Spleen (tissue), 11 donors: ENCODE results near the gene SMAD7. TPM values are rescaled to one million over a fixed set of nuclear protein-coding genes. Genes with fewer than 3 reads are reported as not detected.

Experiments used
- DNase-seq: peaks from one replicate; pipeline ENCODE4 v3.0.0-alpha.2; 2020
- H3K27ac ChIP-seq, 8 donors: fragments of 200-600 bp; sonication (generic) in 7 of 8; 1 replicate in 4 of 8; 2 replicates in 4 of 8; pipeline versions ENCODE4 v1.5.0 to v1.8.0; 2016 to 2021; ENCODE audit warnings: inconsistent platforms in 4 of 8, mild to moderate bottlenecking in 4 of 8, moderate library complexity in 1 of 8
- H3K27me3 ChIP-seq, 7 donors: fragments of 200-600 bp; sonication (generic) in 6 of 7; replicated peaks in 1 of 7; 1 replicate in 4 of 7; 2 replicates in 3 of 7; pipeline versions ENCODE4 v1.5.0 to v1.8.0; 2016 to 2021; ENCODE audit warnings: inconsistent platforms in 3 of 7, mild to moderate bottlenecking in 1 of 7
- H3K36me3 ChIP-seq, 6 donors: fragments of 200-600 bp; sonication (generic) in 5 of 6; 1 replicate in 4 of 6; 2 replicates in 2 of 6; pipeline versions ENCODE4 v1.5.0 to v1.8.0; 2016 to 2021; ENCODE audit warnings: inconsistent platforms in 2 of 6
- H3K4me1 ChIP-seq, 6 donors: fragments of 200-600 bp; sonication (generic) in 5 of 6; 1 replicate in 3 of 6; 2 replicates in 3 of 6; pipeline versions ENCODE4 v1.5.0 to v1.8.0; 2016 to 2021; ENCODE audit warnings: inconsistent platforms in 3 of 6
- H3K4me3 ChIP-seq, 8 donors: fragments of 200-600 bp; sonication (generic) in 7 of 8; 1 replicate in 4 of 8; 2 replicates in 4 of 8; pipeline versions ENCODE4 v1.5.0 to v1.8.0; 2016 to 2021; ENCODE audit warnings: inconsistent platforms in 4 of 8, mild to moderate bottlenecking in 4 of 8, moderate library complexity in 2 of 8
- H3K9me3 ChIP-seq, 8 donors: fragments of 200-600 bp; sonication (generic) in 7 of 8; 1 replicate in 4 of 8; 2 replicates in 4 of 8; pipeline versions ENCODE4 v1.5.0 to v1.8.0; 2016 to 2021; ENCODE audit warnings: inconsistent platforms in 4 of 8
- CTCF ChIP-seq, 11 experiments: fragments of 200-600 bp in 7 of 11; fragments of 450-650 bp in 4 of 11; sonication (generic) in 4 of 11; IDR thresholded peaks in 8 of 11; conservative IDR thresholded peaks in 3 of 11; 1 replicate in 7 of 11; 2 replicates in 4 of 11; pipeline versions ENCODE4 v1.4.0 to v1.8.0; 2016 to 2021; ENCODE audit warnings: antibody characterized with exemption in 11 of 11, inconsistent platforms in 4 of 11, mild to moderate bottlenecking in 1 of 11
- POLR2A ChIP-seq, 3 donors: fragments of 450-650 bp; IDR thresholded peaks; one replicate each; pipeline ENCODE4 v1.5.1; 2017; ENCODE audit warnings: antibody characterized with exemption in 3 of 3, mild to moderate bottlenecking in 1 of 3
- POLR2AphosphoS5 ChIP-seq, 3 donors: sonication (generic); formaldehyde crosslinking; IDR thresholded peaks; one replicate each; pipeline ENCODE4 v1.5.1; 2017; ENCODE audit warnings: antibody characterized with exemption in 3 of 3
- WGBS, 5 donors: extraction: QIAGEN DNeasy Blood & Tissue Kit in 3 of 5; methylation state at CpG; one replicate each; pipeline versions ENCODE4 v1.1.5 to v1.1.7; 2013 to 2018; 5-methylcytosine and 5-hydroxymethylcytosine counted together
- intact Hi-C: fragments of 100-400 bp; cut with DNase I; formaldehyde crosslinking; loops from one replicate; pipeline ENCODE4 v1.15.0; 2023; ENCODE audit warnings: low total_unique reads
- polyA plus RNA-seq, 3 donors: library from polyadenylated mRNA; stranded (reverse); fragments of 200-250 nt; gene quantifications; one replicate each; pipeline ENCODE4 v1.2.1, GENCODE V29; 2013
- total RNA-seq, 7 donors: library from RNA; depleted of rRNA in 3 of 7; stranded (reverse); fragments of >200 nt in 3 of 7; fragmentation: NEBNext Ultra II Directional in 4 of 7; extraction: Animal tissue kit (Norgen Biotek cat#: 25700) in 4 of 7; gene quantifications; one replicate each; pipeline versions ENCODE4 v1.1.0 to v1.2.1, GENCODE V29; 2016 to 2021
- donor health status: healthy with polysubstance abuse.
- donor health status: DM: no; HTN: no; CAD: no; lungs with moderate emphysema.
- donor health status: DM: no; HTN: no; CAD: no.
- donor health status: Bipolar disorder and iron deficiency.
- donor health status: healthy.
- donor health status: DM: no; HTN: no; CAD: no.
- donor health status: DM: yes; HTN: yes; CAD: no.

Gene SMAD7
- total and polyA plus RNA-seq, 10 donors: 2.5 to 21.2 (median 15.2) TPM

GRCh38 chr18:48909721-48910120 is 41.0 kb downstream of the SMAD7 start:
- Histone ChIP-seq H3K4me3 (no peak overlapping the region), H3K36me3 (no peaks in the 10 kb centered on the region), H3K4me1 (peaks cover 0 to 13% (median 1%) of the 10 kb centered on the region in 6 donors), H3K9me3 (peaks cover 0 to 7% (median 2%) of the 10 kb centered on the region in 8 donors), H3K27me3 (no peaks in the 10 kb centered on the region), H3K27ac (no peak overlapping the region)
- 60 to 72% (median 66%) methylated on average over 6 of the region's 6 CpGs for WGBS, 5 donors
- intact Hi-C loops: no loop called here
- TF ChIP-seq POLR2AphosphoS5 (IDR thresholded peaks at IDR 0.05) (no peak), CTCF (IDR thresholded peaks at IDR 0.05 in 8 of 11, conservative IDR thresholded peaks at IDR 0.05 in 3 of 11) (no peak), POLR2A (IDR thresholded peaks at IDR 0.05) (no peak)
- no peak for DNase-seq

- Histone ChIP-seq H3K4me1 (peaks cover 0 to 8% (median 0%) of the 10 kb centered on the region in 6 donors), H3K27ac (no peak overlapping the region), H3K36me3 (no peaks in the 10 kb centered on the region), H3K9me3 (peaks cover 0 to 14% (median 8%) of the 10 kb centered on the region in 8 donors), H3K4me3 (no peak overlapping the region), H3K27me3 (no peaks in the 10 kb centered on the region)
- TF ChIP-seq POLR2AphosphoS5 (IDR thresholded peaks at IDR 0.05): no peak
- no peak for TF ChIP-seq CTCF (IDR thresholded peaks at IDR 0.05 in 8 of 11, conservative IDR thresholded peaks at IDR 0.05 in 3 of 11)
- no peak for TF ChIP-seq POLR2A (IDR thresholded peaks at IDR 0.05)
- intact Hi-C loops: no loop called here
- WGBS, 5 donors: 72 to 86% (median 76%) methylated on average over 3 of the region's 3 CpGs
- DNase-seq: no peak
These were observed 41.8 kb downstream of the SMAD7 start for GRCh38 chr18:48908916-48909315.

- no peaks in the 10 kb centered on the region for H3K36me3 ChIP-seq
- no peak for DNase-seq
- H3K9me3 ChIP-seq: peaks cover 0 to 14% (median 8%) of the 10 kb centered on the region in 8 donors
- TF ChIP-seq POLR2AphosphoS5 (IDR thresholded peaks at IDR 0.05) (no peak), CTCF (IDR thresholded peaks at IDR 0.05 in 8 of 11, conservative IDR thresholded peaks at IDR 0.05 in 3 of 11) (no peak), POLR2A (IDR thresholded peaks at IDR 0.05) (no peak)
- no peak overlapping the region for H3K4me3 ChIP-seq
- H3K4me1 ChIP-seq: peaks cover 0 to 26% (median 8%) of the 10 kb centered on the region in 6 donors
- intact Hi-C loops: no loop called here
- 80 to 96% (median 92%) methylated on average over 1 of the region's 1 CpG for WGBS, 5 donors
- no peak overlapping the region for H3K27ac ChIP-seq
- H3K27me3 ChIP-seq: peaks cover 0 to 4% (median 0%) of the 10 kb centered on the region in 7 donors
These were observed 45.3 kb downstream of the SMAD7 start for GRCh38 chr18:48905513-48905912.

GRCh38 chr18:48904847-48905394 is 45.8 kb downstream of the SMAD7 start:
- TF ChIP-seq POLR2A (IDR thresholded peaks at IDR 0.05) (no peak), POLR2AphosphoS5 (IDR thresholded peaks at IDR 0.05) (no peak), CTCF (IDR thresholded peaks at IDR 0.05 in 8 of 11, conservative IDR thresholded peaks at IDR 0.05 in 3 of 11) (no peak)
- peaks cover 0 to 14% (median 8%) of the 10 kb centered on the region in 8 donors for H3K9me3 ChIP-seq

More at GRCh38 chr18:48904847-48905394, 45.8 kb downstream of the SMAD7 start:
- no peak overlapping the region for H3K27ac ChIP-seq
- H3K27me3 ChIP-seq: peaks cover 0 to 4% (median 0%) of the 10 kb centered on the region in 7 donors
- intact Hi-C loops: no loop called here
- DNase-seq: no peak
- WGBS, 5 donors: 75 to 84% (median 83%) methylated on average over 3 of the region's 3 CpGs
- peaks cover 0 to 22% (median 8%) of the 10 kb centered on the region in 6 donors for H3K4me1 ChIP-seq
- H3K36me3 ChIP-seq: no peaks in the 10 kb centered on the region
- H3K4me3 ChIP-seq: no peak overlapping the region
